Prostate gland (tissue), 2 donors: ENCODE measurements around the gene VGLL3.

Experiments
- POLR2A ChIP-seq: fragments of 450-650 bp; IDR thresholded peaks from one replicate; pipeline ENCODE4 v1.6.1; 2016; ENCODE audit warnings: antibody characterized with exemption, mild to moderate bottlenecking
- TF ChIP-seq, protein P1 (sequence below), 4 experiments: fragments of 200-600 bp in 2 of 4; fragments of 450-650 bp in 2 of 4; sonication (generic) in 2 of 4; IDR thresholded peaks; 1 replicate in 3 of 4; 2 replicates in 1 of 4; pipeline ENCODE4 v1.5.1; 2016 to 2019; ENCODE audit warnings: antibody characterized with exemption in 4 of 4, mild to moderate bottlenecking in 2 of 4, moderate library complexity in 2 of 4

DNA sequence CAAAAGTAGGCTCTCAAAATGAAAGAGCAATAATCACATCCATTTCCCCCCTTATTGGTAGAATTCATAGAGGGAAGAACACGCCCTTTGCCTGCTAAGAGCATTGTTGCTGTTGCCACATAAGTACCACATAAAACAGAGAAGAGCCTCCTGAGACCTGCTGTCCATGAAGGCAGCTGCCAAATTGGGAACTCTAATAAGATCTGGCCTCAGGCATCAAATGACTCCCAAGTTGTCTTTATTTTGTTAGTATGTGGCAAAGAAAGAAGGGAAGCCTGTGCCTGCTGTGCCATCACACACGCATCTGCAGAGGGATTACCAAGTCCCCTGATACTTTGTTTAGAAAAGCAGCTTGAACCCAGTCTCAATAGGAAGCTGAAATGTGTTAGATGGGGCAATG lies 23.9 kb downstream of the VGLL3 start:
- TF ChIP-seq, protein P1, sequence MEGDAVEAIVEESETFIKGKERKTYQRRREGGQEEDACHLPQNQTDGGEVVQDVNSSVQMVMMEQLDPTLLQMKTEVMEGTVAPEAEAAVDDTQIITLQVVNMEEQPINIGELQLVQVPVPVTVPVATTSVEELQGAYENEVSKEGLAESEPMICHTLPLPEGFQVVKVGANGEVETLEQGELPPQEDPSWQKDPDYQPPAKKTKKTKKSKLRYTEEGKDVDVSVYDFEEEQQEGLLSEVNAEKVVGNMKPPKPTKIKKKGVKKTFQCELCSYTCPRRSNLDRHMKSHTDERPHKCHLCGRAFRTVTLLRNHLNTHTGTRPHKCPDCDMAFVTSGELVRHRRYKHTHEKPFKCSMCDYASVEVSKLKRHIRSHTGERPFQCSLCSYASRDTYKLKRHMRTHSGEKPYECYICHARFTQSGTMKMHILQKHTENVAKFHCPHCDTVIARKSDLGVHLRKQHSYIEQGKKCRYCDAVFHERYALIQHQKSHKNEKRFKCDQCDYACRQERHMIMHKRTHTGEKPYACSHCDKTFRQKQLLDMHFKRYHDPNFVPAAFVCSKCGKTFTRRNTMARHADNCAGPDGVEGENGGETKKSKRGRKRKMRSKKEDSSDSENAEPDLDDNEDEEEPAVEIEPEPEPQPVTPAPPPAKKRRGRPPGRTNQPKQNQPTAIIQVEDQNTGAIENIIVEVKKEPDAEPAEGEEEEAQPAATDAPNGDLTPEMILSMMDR (IDR thresholded peaks at IDR 0.05) = no peak
- TF ChIP-seq POLR2A = no peak
